Head of caudate nucleus (tissue), 42 donors: ENCODE results near the gene SHLD1.

Source experiments
- DNase-seq, 42 donors: peaks; one replicate each; pipeline versions ENCODE4 v3.0.0 to v3.0.0-alpha.2; 2020 to 2021; ENCODE audit warnings: mixed read lengths in 7 of 42
- intact Hi-C: fragments of 100-400 bp; cut with DNase I; formaldehyde crosslinking; loops from one replicate; pipeline ENCODE4 v1.15.0; 2022

Gene SHLD1

DNA sequence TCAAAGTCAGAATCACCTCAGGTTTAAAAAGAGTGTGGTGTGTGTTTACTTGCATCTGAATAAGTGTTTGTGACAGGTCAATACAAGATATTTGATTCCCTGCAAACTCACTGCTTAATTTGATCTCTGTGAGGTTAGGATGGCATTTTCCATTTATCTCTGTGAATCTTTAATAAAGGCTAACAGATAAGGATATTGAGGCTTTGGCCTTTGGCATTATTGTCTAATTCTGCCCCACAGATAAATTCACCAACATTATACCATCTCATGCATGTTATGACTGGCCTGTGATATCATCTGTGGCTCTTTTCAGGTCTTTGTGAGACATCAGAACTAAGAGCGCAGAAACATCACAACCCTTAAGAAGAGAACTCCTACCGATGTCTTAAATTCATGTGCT lies 115.4 kb downstream of the SHLD1 start:
- intact Hi-C loops: no loop called here

DNA sequence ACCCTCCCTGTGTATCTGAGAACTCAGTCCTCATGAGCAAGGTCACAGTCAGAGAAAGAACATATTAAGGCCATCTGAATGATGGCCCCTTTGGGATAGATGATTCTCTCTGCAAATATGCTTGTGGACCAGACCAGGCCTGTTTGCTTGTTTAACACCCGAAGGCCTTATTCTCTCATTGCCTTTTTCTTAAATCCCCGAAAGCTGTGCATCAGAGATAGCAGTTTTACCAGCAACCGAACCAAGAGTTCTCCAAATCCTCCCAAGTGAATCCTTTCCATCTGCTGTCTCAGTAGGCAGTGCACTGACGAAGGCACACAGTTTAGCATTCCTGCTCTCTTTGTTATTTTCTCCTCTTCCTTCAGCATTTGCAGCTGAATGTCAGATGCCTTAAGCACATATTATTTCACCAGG lies 120.4 kb downstream of the SHLD1 start:
- intact Hi-C loops: no loop called here
- DNase-seq: no peak

More for the DNA sequence above, 115.4 kb downstream of the SHLD1 start:
- DNase-seq: no peak

DNA sequence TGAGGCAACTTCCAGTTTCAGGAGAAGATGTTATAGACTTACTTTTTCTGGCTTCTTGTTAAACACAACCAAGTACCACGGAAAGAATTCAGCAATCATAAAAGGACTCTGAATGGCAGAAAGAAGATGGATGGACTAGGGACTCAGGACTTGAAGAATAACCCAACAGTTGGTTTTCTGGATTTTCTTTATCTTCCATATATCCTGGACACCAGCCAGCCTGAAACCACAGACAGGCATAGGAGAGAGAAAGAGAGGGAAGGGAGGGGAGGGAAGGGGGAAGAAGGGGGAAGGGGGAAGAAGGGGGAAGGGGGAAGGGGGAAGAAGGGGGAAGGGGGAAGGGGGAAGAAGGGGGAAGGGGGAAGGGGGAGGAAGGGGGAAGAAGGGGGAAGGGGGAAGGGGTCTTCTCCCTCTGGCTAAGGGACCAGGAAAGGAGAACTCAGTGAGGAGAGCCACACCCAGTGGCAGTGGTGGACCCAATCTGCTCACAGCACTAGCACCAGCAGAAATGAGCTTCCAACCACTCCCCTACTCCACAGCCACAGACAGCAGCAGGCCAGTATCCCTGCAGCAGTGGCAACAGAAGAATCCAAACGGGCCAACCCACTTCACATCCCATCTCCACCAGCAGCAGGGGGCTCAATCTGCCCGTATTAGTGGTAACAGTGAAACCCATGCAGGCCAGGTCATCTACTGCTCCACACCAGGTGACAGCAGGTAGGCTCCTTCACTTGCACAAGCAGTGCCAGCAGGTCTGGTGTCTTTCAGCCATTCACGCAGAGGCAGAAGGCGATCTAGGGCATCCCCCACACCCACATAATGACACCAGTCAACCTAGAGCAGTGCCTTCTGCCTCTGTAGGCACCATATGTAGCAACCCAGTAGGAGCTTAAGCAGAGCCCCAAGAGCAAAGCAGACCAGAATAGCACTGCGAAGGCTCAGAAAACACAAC lies 121.5 kb downstream of the SHLD1 start:
- intact Hi-C loops: no loop called here
- DNase-seq: no peak

DNA sequence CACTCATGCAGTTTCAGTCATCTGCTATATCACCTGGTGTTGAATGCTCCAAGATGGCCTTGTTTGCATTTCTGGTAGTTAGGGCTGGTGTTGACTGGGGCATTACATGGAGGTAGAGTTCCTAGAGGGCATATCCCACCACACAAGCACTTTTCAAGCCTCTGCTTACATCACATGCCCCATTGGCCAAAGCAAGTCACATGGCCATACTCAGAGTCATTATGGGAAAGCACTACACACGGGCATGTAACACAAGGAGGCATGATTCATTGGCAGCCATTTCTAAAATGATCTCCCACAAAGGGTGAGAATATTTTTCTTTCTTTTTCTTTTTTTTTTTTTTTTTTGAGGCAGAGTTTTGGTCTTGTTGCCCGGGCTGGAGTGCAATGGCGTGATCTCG lies 126.9 kb downstream of the SHLD1 start:
- no peak for DNase-seq
- intact Hi-C loops: no loop called here

DNA sequence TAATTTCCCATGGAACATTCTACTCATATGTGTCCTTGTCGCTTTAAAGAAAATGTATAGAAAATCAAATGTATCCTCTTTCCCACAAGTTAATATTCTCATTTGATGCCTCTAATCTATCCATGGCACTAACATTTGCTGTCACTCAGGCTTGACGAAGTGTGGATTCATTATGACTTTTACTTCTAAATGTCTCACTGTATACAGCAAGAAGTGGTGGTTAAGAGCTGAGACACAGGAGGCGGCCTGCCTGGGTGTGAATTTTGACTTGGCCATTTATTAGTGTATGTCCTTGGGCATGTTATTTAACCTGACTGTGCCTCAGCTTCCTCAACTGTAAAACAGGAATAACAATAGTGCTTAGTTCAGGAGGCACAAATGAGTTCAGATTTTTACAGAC lies 130.1 kb downstream of the SHLD1 start:
- no peak for DNase-seq
- intact Hi-C loops: no loop called here

DNA sequence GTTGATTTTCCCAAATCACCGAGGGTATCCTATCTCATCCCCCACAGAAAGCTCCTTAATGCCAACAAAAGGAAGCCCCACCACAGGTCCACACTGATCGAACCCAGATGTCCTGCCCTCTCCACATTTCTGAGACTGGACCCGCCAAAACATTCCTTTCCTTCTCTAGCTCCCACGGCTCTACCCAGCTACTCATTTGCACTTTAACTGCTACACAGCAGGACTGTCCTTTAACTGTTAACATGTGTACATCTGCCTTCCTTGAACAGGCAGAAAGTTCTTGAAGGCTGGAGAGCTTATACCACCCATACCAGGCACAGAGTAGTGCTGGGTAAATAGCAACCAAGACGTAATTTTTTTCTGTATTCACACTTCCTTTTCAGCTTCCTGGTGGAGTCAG lies 131.5 kb downstream of the SHLD1 start:
- intact Hi-C loops: no loop called here
- DNase-seq: no peak

DNA sequence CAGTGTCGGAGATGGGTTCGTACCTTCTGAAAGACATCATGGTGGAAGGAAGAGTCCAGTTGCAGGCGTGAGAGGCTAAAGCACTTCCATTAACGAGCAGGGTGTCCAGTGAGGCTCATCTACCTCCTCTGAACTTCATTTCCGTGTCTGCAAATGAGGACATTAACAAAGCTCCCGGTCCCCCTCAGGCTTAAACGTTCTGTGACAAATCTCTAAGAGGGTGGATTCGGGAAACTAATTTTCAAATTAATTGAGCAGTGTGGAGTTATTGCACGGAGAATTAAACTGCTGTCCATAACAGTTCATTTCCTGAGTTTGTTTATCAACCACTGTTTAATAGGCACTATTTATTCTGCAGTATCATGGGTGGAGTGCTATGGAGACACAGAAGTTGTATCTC lies 132.0 kb downstream of the SHLD1 start:
- intact Hi-C loops: no loop called here
- no peak for DNase-seq

DNA sequence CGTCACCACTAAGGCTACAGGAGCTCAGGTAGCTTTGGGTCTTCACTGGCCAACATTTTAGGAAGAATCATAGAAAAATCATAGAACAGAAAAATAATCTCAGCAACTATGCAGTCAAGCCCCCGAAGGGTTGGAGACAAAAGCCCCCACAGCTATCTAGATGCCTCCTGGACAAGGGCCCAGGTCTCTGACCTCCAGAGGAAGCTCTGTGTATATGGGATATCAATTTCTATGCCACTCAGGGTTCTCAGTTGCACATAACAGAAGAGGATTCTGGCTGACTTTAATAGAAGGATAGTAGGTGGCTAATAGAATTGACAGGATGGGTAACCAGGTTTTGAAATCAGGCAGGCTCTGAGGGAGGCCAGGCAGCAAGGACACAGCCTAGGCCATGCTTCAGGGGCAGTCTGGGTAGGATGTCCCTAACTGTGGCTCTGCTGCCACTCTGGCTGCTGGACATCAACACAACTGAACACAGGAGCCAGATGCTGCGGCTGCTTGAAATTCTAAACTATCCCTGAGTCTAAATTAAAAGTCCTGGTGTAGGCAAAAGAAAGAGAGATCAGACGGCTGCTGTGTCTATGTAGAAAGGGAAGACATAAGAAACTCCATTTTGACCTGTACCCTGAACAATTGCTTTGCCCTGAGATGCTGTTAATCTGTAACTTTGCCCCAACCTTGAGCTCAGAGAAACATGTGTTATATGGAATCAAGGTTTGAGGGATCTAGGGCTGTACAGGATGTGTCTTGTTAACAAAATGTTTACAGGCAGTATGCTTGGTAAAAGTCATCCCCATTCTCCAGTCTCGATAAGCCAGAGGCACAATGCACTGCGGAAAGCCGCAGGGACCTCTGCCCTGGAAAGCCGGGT lies 134.5 kb downstream of the SHLD1 start:
- intact Hi-C loops: no loop called here

DNA sequence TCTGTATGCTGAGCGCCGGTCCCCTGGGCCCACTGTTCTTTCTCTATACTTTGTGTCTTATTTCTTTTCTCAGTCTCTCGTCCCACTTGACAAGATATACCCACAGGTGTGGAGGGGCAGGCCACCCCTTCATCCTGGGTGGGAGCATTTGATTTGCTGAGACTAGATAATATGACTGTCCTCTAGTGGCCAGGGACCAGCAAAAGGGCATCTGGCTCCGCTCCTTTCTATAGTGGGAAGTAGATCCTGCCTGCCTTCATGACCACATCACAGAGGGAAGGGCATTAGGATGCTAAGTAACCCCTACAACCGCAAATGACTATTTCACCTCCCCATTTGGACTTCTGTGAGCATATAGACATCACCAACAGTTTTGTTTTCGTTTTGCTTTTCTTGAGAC lies 135.7 kb downstream of the SHLD1 start:
- intact Hi-C loops: no loop called here
- DNase-seq: peak in 1 of 42 donors; percentile 24

More for the DNA sequence above, 134.5 kb downstream of the SHLD1 start:
- no peak for DNase-seq

DNA sequence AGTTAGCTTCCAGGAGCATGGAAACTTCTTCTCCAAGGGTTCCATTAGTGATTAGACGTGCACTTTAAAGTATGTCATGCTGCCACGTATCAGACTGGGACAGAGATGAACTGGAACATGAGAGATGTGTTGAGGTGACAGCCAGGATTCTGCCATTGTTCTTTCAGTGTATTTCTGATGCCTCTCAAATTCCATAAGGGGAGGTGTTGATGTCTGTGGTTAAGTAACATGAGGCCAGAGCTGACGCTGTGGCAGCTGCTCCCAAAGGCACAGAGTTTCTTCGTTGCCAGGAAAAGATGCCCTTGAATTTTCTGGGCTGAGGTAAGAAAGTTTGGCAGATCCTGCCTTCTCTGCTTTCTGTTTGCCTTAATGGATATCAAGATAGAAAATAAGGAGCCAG lies 136.6 kb downstream of the SHLD1 start:
- DNase-seq: no peak
- intact Hi-C loops: no loop called here

DNA sequence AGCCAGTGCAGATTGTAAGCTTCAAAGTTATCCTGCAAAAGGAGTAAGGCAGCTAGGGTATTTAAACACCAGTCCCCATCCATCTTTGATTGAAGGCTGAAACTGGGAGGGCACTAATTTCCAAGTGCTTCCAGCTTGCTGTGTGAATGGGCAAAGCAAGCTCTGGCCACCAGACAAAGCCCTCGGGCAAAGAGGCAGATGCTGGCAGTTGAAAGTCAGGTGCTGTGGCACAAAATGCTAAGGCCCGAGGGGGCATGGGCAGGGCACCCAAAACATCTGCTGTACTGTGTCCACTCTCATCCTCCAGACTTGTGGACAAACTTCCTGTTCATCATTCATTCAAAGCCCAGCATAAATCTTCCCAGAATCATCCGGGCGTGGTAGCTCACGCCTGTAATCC lies 137.2 kb downstream of the SHLD1 start:
- intact Hi-C loops: no loop called here
- DNase-seq: no peak

DNA sequence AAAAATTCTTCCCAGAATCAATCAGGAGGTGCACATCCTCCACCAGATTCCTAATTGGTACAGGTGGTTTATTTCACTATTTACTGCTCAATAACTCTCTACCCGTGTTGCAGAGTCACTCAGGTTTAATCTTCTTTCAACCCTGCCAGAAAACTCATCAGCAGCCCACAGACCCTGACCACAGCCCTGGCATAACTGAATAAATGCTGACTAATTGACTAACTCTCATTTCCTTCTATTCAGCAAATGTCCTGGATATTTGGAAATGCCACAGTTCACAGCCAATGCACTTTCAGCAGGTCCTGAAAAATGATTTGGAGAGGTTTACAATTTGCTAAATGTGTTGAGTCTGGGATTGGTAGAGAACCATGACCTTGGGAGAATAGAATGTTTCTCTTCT lies 137.8 kb downstream of the SHLD1 start:
- no peak for DNase-seq
- intact Hi-C loops: no loop called here

DNA sequence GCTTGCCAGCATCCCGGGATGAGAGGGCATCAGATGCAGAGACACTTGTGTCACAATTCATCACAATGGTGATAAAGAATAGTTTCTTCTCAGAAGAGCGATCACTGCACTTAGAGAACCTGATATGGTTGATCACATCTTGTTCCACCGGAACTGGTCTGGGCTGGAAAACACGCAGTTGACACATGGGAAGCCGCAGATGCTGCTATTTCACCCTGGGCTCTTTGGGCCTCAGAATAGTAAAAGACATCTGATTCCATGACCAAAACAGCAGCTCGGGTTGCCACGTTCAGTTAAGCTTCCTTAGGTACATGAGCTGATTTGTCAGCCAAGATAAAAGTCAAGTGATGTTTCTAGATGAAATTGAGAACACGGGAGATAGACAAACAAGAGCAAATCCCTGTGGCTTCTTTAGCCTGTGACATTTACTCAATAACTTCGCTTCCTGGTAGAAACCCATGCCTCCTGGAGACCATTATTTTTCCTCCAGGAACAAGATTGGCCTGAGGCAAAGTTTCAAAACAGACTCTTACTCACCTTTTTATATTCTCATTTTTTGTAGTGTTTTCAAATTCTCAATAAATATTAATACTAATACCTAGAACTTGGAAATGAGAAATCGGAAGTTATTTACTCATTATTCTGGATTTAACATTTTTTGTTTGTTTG lies 140.7 kb downstream of the SHLD1 start:
- no peak for DNase-seq
- intact Hi-C loops: no loop called here

DNA sequence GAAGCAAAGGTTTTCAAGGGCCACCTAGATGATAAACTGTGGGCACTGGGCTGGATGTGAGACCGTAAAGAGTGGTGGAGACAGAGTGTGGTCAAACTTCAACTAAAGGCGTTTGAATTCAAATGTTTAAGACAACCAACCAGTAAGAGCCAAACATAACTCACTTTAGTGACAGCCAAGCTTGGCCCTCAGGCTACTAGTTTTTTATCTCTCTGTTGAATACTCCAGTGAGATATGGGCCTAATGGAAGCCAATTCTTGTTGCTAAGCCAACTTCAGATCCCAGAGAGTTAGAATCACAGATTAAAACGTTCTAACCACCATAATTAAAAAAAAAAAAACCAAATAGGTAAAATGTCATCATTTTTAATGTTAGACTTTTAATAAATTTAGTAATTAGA lies 142.9 kb downstream of the SHLD1 start:
- DNase-seq: peak in 1 of 42 donors; percentile 6
- intact Hi-C loops: no loop called here

DNA sequence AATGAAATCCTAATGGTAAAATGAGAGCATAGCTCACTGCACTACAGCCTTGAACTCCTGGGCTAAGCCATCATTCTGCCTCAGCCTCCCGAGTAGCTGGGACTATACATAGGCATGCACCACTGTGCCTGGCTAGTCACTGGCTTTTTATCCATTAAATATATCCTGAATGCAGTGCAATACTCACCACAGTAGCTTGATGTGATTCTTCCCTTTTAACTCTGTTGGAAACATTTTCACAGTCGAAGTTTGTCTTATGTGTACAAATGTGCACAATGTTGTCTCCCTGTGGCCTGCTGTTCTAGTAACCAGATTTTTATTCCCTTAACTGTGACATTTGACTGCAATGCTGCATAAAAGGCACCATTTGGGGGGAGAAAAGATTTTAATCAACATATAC lies 143.4 kb downstream of the SHLD1 start:
- DNase-seq: peak in 1 of 42 donors; percentile 8
- intact Hi-C loops: no loop called here

DNA sequence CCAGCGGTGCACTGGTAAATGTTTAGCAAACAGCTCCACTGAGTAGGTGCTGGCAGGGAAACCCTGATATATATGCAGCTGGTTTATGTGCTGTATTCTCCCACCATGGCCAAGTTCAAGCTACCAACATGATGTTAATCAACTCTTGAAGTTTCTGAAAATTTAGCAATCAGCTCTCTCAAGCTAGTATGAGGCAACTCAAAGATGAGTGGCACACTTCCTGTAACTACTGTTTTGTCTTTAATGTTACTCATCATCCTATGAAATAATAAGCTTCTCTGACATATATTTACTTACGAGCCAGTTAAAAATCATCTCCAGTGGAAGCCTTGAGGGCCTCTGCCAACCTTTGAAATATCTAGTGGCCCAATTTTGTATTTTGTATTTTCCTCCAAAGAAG lies 145.4 kb downstream of the SHLD1 start:
- peak in 1 of 42 donors; percentile 5 for DNase-seq
- intact Hi-C loops: no loop called here

DNA sequence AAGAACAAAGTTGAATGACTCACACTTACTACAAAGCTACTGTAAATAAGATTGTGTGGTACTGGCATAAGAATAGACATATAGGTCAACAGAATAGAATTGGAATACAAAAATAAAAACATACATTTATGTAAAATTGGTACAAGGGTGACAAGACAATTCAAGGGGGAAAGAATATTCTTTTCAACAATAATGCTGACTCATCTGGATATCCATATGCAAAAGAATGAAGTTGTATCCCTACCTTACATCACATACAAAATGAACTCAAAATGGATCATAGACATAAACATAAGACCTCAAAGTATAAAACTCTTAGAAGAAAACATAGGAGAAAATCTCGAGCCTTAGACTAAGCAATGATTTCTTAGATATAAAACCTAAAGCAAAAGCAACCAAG lies 149.2 kb downstream of the SHLD1 start:
- intact Hi-C loops: no loop called here
- DNase-seq: no peak

DNA sequence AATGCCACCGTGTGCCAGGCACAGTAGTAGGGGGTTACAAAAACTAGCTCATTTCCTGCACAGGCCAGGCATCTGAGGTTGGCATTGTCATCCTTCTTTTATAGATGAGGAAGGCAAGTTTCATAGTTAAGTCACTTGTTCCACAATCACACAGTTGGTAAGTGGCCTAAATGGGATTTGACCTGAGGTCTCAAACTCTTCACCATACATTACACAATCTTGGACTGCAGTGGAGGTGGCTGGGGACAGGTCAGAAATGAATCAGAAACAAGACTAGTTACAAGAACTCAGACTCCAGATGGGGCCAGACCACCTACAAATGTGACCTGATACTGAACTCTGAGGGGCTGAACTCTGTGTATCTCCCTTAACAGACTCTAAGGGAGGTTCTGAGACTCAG lies 150.7 kb downstream of the SHLD1 start:
- DNase-seq: peak in 1 of 42 donors; percentile 5
- intact Hi-C loops: no loop called here

DNA sequence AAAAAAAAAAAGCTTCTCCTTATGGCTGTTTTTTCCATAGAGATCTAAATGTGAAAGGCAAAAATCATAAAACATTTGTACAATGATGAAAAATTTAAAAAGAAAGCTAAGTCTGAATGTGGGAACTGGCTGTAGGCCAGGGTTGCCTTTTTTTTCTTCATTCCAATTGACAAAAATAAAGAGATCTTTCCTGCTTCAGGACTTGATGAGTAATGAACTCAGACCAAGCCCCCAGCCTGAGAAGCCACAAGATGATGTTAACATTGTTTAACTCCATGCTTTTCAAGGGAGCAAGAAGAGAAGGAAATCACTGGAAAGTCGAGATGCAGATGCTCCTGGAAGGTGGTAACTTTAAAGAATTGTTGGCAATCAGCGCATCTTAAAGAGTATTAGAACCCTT lies 158.8 kb downstream of the SHLD1 start:
- DNase-seq: no peak
- intact Hi-C loops: no loop called here

DNA sequence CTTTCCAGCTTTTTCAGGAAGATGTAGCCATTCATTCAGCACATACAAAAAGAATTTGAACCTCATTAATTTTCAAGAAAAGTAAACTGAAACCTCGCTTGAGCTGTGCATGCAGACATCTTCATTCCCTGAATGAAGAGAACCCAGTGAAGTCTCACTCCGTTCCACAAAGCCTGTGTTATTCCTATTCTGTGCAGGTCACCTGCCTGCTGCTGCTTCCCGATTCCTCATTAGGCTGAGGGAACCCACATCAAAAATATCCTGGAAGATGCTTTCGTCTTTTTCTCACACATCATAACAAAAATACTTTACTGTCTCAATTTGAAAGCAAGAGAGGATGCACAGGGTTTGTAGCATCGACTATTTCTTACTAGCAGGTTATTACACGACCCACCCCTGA lies 160.0 kb downstream of the SHLD1 start:
- intact Hi-C loops: no loop called here
- peak in 3 of 42 donors; percentile 12 to 37 (median 14) for DNase-seq
